HAP-1 (cell line): Measurements from ENCODE around the gene CIRBP.
"Not testable (repeated sequence)": the region's sequence is repeated elsewhere in the genome, so short reads cannot be mapped to it uniquely, and the experiment has no call there.

ENCODE experiments used
- DNase-seq, 2 experiments: peaks; one replicate each; pipeline ENCODE4 v3.0.0-alpha.2; 2016 to 2020; ENCODE audit warnings: low spot score in 2 of 2
- H3K27me3 ChIP-seq: fragments of 250-450 bp; sonication (Bioruptor Pico); 2 replicates; pipeline ENCODE4 v1.5.1; 2020; ENCODE audit warnings: low read depth, mild to moderate bottlenecking, moderate library complexity
- H3K36me3 ChIP-seq: fragments of 250-450 bp; sonication (Bioruptor Pico); replicated peaks from 2 replicates; pipeline ENCODE4 v1.5.1; 2020; ENCODE audit warnings: mild to moderate bottlenecking
- H3K4me1 ChIP-seq: fragments of 250-450 bp; sonication (Bioruptor Pico); 2 replicates; pipeline ENCODE4 v1.5.1; 2020; ENCODE audit warnings: mild to moderate bottlenecking
- H3K4me3 ChIP-seq: fragments of 250-450 bp; sonication (Bioruptor Pico); 2 replicates; pipeline ENCODE4 v1.5.1; 2020; ENCODE audit warnings: mild to moderate bottlenecking, moderate library complexity
- H3K9me3 ChIP-seq: fragments of 250-450 bp; sonication (Bioruptor Pico); 2 replicates; pipeline ENCODE4 v1.5.1; 2020; ENCODE audit warnings: mild to moderate bottlenecking, moderate library complexity
- in situ Hi-C: fragments of 300-500 bp; cut with MboI; formaldehyde crosslinking; loops from 3 replicates; pipeline ENCODE4 v1.14.3; 2020; ENCODE audit warnings: low sequenced_read_pairs, inconsistent platforms, mixed read lengths

The CIRBP gene

GRCh38 chr19:1244693-1245451, 24.3 kb upstream of the CIRBP start:
- in situ Hi-C loops: loop anchor here (10.0 kb wide), 1 partner anchor 320 kb away; the partner anchor contains the start of gene ARID3A
- Histone ChIP-seq H3K27me3 (no peaks in the 10 kb centered on the region), H3K4me3 (no peak overlapping the region), H3K9me3 (no peaks in the 10 kb centered on the region), H3K36me3 (peaks cover 21% of the 10 kb centered on the region), H3K4me1 (peaks cover 28% of the 10 kb centered on the region)
- DNase-seq: no peak

GRCh38 chr19:1245494-1246264, 23.5 kb upstream of the CIRBP start:
- Histone ChIP-seq H3K4me1 (peaks cover 27% of the 10 kb centered on the region), H3K36me3 (peaks cover 21% of the 10 kb centered on the region), H3K4me3 (no peak overlapping the region), H3K9me3 (no peaks in the 10 kb centered on the region), H3K27me3 (no peaks in the 10 kb centered on the region)
- no peak for DNase-seq
- in situ Hi-C loops: loop anchor here (10.0 kb wide), 1 partner anchor 321 kb away; the partner anchor contains the start of gene ARID3A

- in situ Hi-C loops: loop anchor here (10.0 kb wide), 1 partner anchor 322 kb away; the partner anchor contains the start of gene ARID3A
- not testable (repeated sequence) for H3K4me3 ChIP-seq, H3K27me3 ChIP-seq, H3K9me3 ChIP-seq, DNase-seq
- H3K36me3 ChIP-seq: peaks cover 27% of the 10 kb centered on the region
- peaks cover 20% of the 10 kb centered on the region for H3K4me1 ChIP-seq
Measured at GRCh38 chr19:1246265-1247087, 22.7 kb upstream of the CIRBP start.

- H3K27me3 ChIP-seq: no peaks in the 10 kb centered on the region
- peaks cover 15% of the 10 kb centered on the region for H3K4me1 ChIP-seq
- peaks cover 28% of the 10 kb centered on the region for H3K36me3 ChIP-seq
- no peak for DNase-seq
- no peaks in the 10 kb centered on the region for H3K9me3 ChIP-seq
- in situ Hi-C loops: loop anchor here (10.0 kb wide), 1 partner anchor 323 kb away; the partner anchor contains the start of gene ARID3A
- peak overlapping the region; percentile 55 for H3K4me3 ChIP-seq
Measured at GRCh38 chr19:1247748-1248138, 21.4 kb upstream of the CIRBP start.

- in situ Hi-C loops: loop anchor here (10.0 kb wide), 1 partner anchor 323 kb away; the partner anchor contains the start of gene ARID3A
- peak within 1 kb of the TSS; percentile 55 for H3K4me3 ChIP-seq
Measured at GRCh38 chr19:1248139-1248785, 20.9 kb upstream of the CIRBP start, which contains the start of gene MIDN. Gene MIDN, plus strand, starts transcription at chr19:1248583. Its CDS starts 1,714 bp downstream, at chr19:1250297.

GRCh38 chr19:1248786-1249297, 20.3 kb upstream of the CIRBP start:
- Histone ChIP-seq H3K9me3 (no peaks in the 10 kb centered on the region), H3K4me3 (peak overlapping the region; percentile 55), H3K36me3 (peaks cover 30% of the 10 kb centered on the region), H3K4me1 (peaks cover 14% of the 10 kb centered on the region), H3K27me3 (no peaks in the 10 kb centered on the region)
- peak; percentile 80 to 90 for DNase-seq
- in situ Hi-C loops: loop anchor here (10.0 kb wide), 1 partner anchor 324 kb away; the partner anchor contains the start of gene ARID3A

More at GRCh38 chr19:1248139-1248785, 20.9 kb upstream of the CIRBP start, which contains the start of gene MIDN:
- H3K9me3 ChIP-seq: no peaks in the 10 kb centered on the region
- H3K27me3 ChIP-seq: no peaks in the 10 kb centered on the region
- H3K4me1 ChIP-seq: peaks cover 15% of the 10 kb centered on the region
- H3K36me3 ChIP-seq: peaks cover 26% of the 10 kb centered on the region
- DNase-seq: peak; percentile 46 to 80

- peak; percentile 92 to 93 for DNase-seq
- in situ Hi-C loops: loop anchor here (10.0 kb wide), 1 partner anchor 325 kb away; the partner anchor contains the start of gene ARID3A
- Histone ChIP-seq H3K4me1 (peaks cover 8% of the 10 kb centered on the region), H3K4me3 (peak overlapping the region; percentile 83), H3K36me3 (peaks cover 30% of the 10 kb centered on the region), H3K27me3 (no peaks in the 10 kb centered on the region), H3K9me3 (no peaks in the 10 kb centered on the region)
Measured at GRCh38 chr19:1249298-1249989, 19.7 kb upstream of the CIRBP start.

- in situ Hi-C loops: loop anchor here (10.0 kb wide), 1 partner anchor 325 kb away; the partner anchor contains the start of gene ARID3A
- no peaks in the 10 kb centered on the region for H3K27me3 ChIP-seq
- no peaks in the 10 kb centered on the region for H3K9me3 ChIP-seq
- DNase-seq: no peak
- H3K36me3 ChIP-seq: peaks cover 30% of the 10 kb centered on the region
- peak overlapping the region; percentile 83 for H3K4me3 ChIP-seq
- H3K4me1 ChIP-seq: peaks cover 4% of the 10 kb centered on the region; the same call in 1 of the 2 replicates
Measured at GRCh38 chr19:1249990-1250436, 19.1 kb upstream of the CIRBP start.

GRCh38 chr19:1250437-1251260, 18.5 kb upstream of the CIRBP start:
- Histone ChIP-seq H3K27me3 (no peaks in the 10 kb centered on the region), H3K36me3 (peaks cover 35% of the 10 kb centered on the region), H3K4me1 (0 out of 2 replicates have a peak, but pooled peaks cover 4% of the 10 kb centered on the region), H3K9me3 (no peaks in the 10 kb centered on the region), H3K4me3 (peak overlapping the region; percentile 83)
- DNase-seq: peak; percentile 76 to 89
- in situ Hi-C loops: no loop called here

GRCh38 chr19:1251330-1252220, 17.6 kb upstream of the CIRBP start:
- in situ Hi-C loops: no loop called here
- peak; percentile 26 to 73 for DNase-seq
- peak overlapping the region; percentile 83 for H3K4me3 ChIP-seq
- peaks cover 44% of the 10 kb centered on the region for H3K36me3 ChIP-seq
- 0 out of 2 replicates have a peak, but pooled peaks cover 4% of the 10 kb centered on the region for H3K4me1 ChIP-seq
- no peaks in the 10 kb centered on the region for H3K9me3 ChIP-seq
- H3K27me3 ChIP-seq: no peaks in the 10 kb centered on the region
